ENCODE results near the gene NEU1.
"Not testable (repeated sequence)": the region's sequence is repeated elsewhere in the genome, so short reads cannot be mapped to it uniquely, and the experiment has no call there.

The NEU1 gene

GRCh38 chr6:31822036-31822821 lies 40.4 kb downstream of the NEU1 start:
- DNase-seq (ENCODE audit: insufficient read length, low spot score), result no peak
- FAIRE-seq, result peak; percentile 39

GRCh38 chr6:31821301-31822035 lies 41.2 kb downstream of the NEU1 start:
- DNase-seq (ENCODE audit: insufficient read length, low spot score) (no peak), FAIRE-seq (peak; percentile 33)

- not testable (repeated sequence) for FAIRE-seq
Observed at GRCh38 chr6:31820399-31820798, 42.2 kb downstream of the NEU1 start.

GRCh38 chr6:31819871-31820299 lies 42.7 kb downstream of the NEU1 start:
- DNase-seq (ENCODE audit: insufficient read length, low spot score) (no peak), FAIRE-seq (no peak)

More at GRCh38 chr6:31820399-31820798, 42.2 kb downstream of the NEU1 start:
- not testable (repeated sequence) for DNase-seq (ENCODE audit: insufficient read length, low spot score)

GRCh38 chr6:31817929-31818511 lies 44.6 kb downstream of the NEU1 start:
- not testable (repeated sequence) for FAIRE-seq

GRCh38 chr6:31817133-31817928 lies 45.3 kb downstream of the NEU1 start:
- DNase-seq (ENCODE audit: insufficient read length, low spot score), result not testable (repeated sequence)
- FAIRE-seq, result peak; percentile 81

More at GRCh38 chr6:31817929-31818511, 44.6 kb downstream of the NEU1 start:
- not testable (repeated sequence) for DNase-seq (ENCODE audit: insufficient read length, low spot score)

GRCh38 chr6:31815025-31815838 lies 47.4 kb downstream of the NEU1 start, which contains the start of the genes HSPA1A and HSPA1L:
Gene HSPA1A (plus strand): TSS chr6:31815543. CDS start chr6:31815757, 214 bp downstream.
Gene HSPA1L (minus strand): TSS chr6:31815283. CDS start chr6:31811972, 3,311 bp downstream.
- DNase-seq (ENCODE audit: insufficient read length, low spot score), result no peak
- peak; percentile 55 for FAIRE-seq

GRCh38 chr6:31814677-31815024 lies 48.0 kb downstream of the NEU1 start:
- FAIRE-seq (peak; percentile 57), DNase-seq (ENCODE audit: insufficient read length, low spot score) (no peak)

- FAIRE-seq, result no peak
- DNase-seq (ENCODE audit: insufficient read length, low spot score), result no peak
Observed at GRCh38 chr6:31813465-31813849, 49.2 kb downstream of the NEU1 start.

GRCh38 chr6:31811645-31812044 lies 51.0 kb downstream of the NEU1 start:
- FAIRE-seq (no peak), DNase-seq (ENCODE audit: insufficient read length, low spot score) (no peak)

- FAIRE-seq; DNase-seq (ENCODE audit: insufficient read length, low spot score): not testable (repeated sequence)
Observed at GRCh38 chr6:31808599-31808998, 54.0 kb downstream of the NEU1 start.

All from GM19239 (cell line).